ENCODE data around the gene SLC35D2.

The SLC35D2 gene

DNA sequence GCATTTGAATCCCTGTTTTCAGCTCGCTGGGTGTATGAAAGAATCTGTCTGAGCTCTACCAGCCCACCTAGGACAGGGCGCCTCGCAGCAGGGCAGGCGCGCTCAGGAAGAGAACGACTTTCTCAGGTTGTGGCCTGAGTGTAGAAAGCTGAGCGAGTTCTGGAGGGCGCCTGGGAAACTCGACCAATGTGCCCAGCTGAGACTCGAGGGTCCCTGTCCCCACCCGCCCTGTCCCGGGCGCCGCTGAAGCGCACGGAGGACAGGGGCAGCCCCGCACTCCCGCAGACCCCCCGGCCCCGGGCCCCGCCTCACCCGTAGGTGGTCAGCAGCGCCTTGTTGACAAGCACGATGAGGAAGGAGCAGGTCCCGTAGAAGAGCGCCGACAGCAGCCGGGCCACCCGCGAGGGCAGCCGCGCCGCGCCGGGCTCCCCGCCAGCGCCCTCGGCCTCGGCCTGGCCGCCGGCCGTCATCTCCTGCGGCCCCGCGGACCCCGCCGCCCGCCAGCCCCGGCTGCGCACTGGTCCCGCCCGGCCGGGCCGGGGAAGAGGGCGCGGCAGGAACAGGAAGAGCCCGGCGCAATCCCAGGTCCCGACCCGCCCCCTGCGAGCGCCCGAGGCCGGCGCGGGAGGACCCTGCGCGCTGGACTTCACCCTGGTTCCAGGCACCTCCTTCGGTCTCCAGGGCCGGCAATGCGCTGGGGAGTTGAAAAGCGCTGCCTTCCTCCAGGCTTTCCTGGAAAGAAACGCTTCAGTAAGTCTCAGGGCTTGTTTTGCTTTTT is at the start of gene SLC35D2:
SLC35D2 (minus strand) TSS at position 547 of the 778 bp plus-strand sequence; CDS start at position 470, 77 bp downstream.
- DNase-seq = peak; percentile 40

- DNase-seq = no peak
Measured at GRCh38 chr9:96430377-96430776, 46.9 kb upstream of the SLC35D2 start.

DNA sequence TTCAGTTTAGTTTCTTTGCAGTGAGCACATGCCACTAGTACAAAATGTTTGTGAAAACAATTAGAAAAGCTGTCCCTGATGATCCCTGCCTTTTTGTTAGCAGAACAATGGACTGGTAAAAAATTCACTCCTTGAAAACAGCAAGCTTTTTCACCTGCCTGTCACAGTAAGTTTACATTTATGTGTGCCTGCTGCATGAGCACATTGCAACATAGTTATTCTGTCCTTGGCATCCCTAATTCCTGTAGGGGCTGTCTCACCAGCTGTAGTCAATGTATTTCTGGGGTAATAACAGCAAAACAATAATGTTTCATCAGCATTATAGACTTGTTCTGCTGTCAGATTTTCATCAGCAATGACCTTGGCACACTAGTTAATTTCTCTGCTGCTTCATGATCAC is 46.2 kb upstream of the SLC35D2 start:
- no peak for DNase-seq

- DNase-seq = no peak
Measured at GRCh38 chr9:96425500-96426169, 42.1 kb upstream of the SLC35D2 start.

DNA sequence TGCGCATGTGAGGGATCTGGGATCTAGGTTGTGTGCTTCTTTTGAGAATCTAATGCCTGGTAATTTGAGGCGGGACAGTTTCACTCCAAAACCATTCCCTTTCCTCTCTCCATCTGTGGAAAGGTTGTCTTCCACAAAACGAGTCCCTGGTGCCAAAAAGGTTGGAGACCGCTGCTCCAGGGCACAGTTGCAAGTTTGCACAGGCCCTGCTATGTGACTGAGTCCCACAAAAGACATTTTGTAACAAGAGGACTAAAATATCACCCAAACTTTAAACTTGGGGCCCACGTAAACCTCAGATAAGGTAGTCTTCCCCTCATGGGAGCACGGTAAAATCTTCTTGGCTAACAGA is 40.5 kb upstream of the SLC35D2 start:
- DNase-seq = no peak

GRCh38 chr9:96423322-96423984 is 39.9 kb upstream of the SLC35D2 start:
- no peak for DNase-seq

DNA sequence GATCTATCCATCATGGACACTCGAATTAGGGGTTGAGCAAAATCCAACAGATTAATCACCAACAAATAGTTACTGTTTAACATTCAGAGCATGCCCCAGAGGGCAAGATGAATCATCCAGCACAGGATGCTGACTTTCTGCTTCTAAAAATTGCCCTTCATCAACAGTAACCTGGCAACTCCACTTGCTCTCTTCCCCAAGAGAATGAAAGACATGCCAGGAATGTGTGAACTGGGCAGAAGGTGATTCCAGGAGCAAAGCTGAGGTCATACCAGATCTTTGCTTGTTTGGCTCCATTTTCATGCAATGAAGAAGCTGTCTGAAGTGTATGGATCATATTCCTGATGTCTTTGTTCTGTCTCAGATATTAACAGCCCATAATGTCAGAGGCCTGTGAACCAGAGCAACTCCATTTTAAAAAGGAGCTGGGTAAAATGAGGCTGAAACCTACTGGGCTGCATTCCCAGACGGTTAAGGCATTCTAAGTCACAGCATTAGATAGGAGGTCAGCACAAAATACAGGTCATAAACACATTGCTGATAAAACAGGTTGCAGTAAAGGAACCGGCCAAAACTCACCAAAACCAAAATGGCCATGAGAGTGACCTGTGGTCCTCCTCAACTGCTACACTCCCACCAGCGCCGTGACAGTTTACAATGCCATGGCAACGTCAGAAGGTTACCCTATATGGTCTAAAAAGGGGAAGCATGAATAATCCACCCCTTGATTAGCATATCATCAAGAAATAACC is 37.1 kb upstream of the SLC35D2 start:
- no peak for DNase-seq

GRCh38 chr9:96419691-96419969 is 36.1 kb upstream of the SLC35D2 start:
- DNase-seq = no peak

DNA sequence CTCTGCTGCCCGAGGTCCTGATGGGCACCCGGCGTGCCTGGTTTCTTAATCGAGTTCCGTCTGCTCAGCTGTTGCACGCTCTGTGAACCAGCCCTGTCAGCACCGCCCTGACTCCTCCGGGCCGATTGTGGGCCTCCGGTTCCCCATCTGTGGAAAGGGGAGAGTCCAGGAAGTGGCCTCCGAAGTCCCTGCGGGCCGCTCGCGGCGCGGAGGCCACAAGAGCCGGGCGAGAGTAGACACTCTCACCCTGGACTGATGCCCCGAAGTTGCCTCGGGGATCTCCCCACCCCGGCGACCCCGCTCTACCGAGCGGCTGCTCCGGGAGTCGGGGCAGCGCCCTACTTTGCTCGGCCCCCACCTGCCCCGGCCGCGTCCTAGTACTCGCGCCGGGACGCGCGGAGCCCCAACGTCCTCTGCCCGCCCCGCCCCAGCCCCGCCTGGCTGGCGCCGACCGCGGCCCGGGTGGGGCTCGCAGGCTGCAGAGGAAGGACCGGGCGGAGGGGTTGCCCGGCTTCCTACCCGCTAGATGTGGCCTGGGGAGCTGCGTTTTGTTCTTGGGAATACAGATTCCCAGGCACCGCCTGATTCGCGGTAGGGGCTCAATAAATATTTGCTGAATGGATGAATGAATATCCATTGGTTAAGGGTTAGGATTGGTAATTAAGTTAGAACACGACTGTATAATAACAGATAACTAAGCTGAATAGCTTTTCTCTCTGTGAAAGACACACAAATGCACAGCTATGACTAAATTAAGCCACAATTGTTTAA is 35.6 kb upstream of the SLC35D2 start:
- DNase-seq = peak; percentile 86

- DNase-seq = peak; percentile 98
Measured at GRCh38 chr9:96418083-96418919, 34.8 kb upstream of the SLC35D2 start, which contains the start of gene ZNF367. Gene ZNF367 (minus strand): TSS chr9:96418370. CDS start chr9:96418032, 338 bp downstream.

GRCh38 chr9:96417661-96418082 is 34.2 kb upstream of the SLC35D2 start:
- DNase-seq = peak; percentile 41

- peak; percentile 89 for DNase-seq
Measured at GRCh38 chr9:96417051-96417586, 33.6 kb upstream of the SLC35D2 start.

- peak; percentile 5 for DNase-seq
Measured at GRCh38 chr9:96413302-96414221, 30.1 kb upstream of the SLC35D2 start.

DNA sequence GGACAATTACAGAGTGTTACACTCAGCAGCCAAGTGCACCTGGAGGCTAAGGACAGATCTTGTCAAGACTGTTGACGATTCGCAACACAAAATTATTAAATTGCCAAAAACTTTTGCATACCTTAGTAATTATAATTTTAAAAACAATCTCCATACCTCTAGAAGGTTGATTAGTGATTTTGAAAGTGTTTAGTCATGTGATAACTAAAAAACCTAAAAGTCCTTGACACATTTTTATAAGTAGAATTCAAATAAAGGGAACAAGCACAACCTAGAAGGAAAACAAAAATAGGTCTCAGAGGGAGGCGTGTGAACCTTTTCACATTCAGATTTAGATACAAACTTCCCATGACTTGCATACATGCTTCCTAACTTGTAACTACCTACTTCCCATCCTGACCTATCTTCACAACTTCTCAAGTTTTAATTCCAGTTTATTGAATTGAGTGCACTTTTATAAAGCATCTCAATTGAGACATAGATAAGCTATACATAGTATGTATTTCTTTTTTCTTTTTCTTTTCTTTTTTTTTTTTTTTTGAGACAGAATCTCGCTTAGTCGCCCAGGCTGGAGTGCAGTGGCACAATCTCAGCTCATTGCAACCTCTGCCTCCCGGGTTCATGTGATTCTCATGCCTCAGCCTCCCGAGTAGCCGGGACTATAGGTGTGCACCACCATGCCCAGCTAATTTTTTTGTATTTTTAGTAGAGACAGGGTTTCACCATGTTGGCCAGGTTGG is 28.8 kb upstream of the SLC35D2 start:
- DNase-seq = no peak

DNA sequence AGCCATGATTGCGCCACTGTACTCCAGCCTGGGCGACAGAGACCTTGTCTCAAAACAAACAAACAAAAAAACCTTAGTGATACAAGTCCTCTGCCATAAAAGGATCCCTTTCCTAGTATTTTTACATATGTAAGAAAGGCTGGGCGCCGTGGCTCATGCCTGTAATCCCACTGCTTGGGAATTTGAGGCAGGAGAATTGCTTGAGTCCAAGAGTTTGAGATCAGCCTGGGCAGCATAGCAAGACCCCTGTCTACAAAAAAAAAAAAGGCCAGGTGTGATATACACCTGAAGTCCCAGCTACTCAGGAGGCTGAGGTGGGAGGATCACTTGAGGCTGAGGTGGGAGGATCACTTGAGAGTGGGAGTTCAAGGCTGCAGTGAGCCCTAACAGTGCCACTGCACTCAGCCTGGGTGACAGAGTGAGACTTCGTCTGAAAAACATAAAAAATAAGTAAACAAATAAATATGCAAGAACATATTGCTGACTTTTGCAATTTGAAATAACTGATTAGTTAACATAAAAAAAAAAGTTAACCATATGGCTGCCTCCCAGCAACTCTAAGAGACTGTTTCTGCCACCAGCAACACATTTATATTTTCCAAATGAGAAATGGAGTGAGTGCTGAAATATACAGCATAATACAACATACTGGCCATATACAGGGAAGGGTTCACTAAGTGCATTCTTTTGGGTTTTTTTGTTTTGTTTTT is 27.8 kb upstream of the SLC35D2 start:
- no peak for DNase-seq

DNA sequence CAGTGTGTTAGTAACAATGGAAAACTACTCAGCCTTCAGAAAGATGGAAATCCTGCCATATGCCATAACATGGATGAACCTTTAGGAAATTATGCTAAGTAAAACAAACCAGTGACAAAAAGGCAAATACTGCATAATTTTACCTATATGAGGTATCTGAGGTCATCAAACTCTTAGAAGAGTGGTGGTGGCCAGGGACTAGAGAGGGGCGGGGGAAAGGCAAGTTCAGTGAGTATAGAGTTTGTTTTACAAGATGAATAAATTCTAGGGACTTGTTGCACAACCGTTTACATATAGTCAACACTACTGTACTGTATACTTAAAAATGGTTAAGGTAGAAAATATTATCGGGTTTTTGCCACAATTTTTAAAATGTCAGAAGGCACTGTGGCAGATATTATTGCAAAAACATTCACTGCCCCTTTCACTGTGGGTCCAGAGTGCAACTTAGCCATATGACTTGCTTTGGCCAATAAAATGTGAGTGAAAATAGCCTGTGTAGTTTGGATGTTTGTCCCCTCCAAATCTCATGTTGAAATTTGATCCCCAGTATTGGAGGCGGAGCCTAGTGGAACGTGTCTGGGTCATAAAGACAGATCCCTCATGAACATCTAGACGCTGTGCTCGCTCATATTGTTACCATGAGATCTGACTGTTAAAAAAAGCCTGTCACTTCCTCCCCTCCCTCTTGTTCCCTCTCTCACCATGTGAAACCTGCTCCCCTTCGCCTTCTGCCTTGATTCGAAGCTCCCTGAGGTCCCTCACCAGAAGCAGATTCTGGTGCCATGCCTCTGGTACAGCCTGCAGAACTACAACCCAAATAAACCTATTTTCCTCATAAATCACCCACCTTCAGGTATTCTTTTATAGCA is 25.1 kb upstream of the SLC35D2 start:
- DNase-seq = no peak

GRCh38 chr9:96400132-96400910 is 16.8 kb upstream of the SLC35D2 start:
- no peak for DNase-seq

Data from NCI-H82 (cell line).